GM21360 (cell line): ENCODE measurements around the gene EEF1AKMT2.
"Not testable (repeated sequence)": the region's sequence is repeated elsewhere in the genome, so short reads cannot be mapped to it uniquely, and the experiment has no call there.

Experiments
- ATAC-seq: cut with Tn5 transposase; IDR thresholded peaks from one replicate; pipeline ENCODE4 v1.9.1; 2021; ENCODE audit warnings: mild to moderate bottlenecking, moderate library complexity; ENCODE audit not compliant: unreplicated experiment

Gene EEF1AKMT2

GRCh38 chr10:124791547-124792348 is at the start of gene EEF1AKMT2:
TSS of gene EEF1AKMT2 (minus strand) at chr10:124791887. CDS start at chr10:124791833, 54 bp downstream.
- peak; percentile 91 for ATAC-seq

- no peak for ATAC-seq
Observed at GRCh38 chr10:124837687-124838086, 46.0 kb upstream of the EEF1AKMT2 start.

- ATAC-seq: no peak
Observed at GRCh38 chr10:124831116-124831515, 39.4 kb upstream of the EEF1AKMT2 start.

GRCh38 chr10:124830445-124830844 is 38.8 kb upstream of the EEF1AKMT2 start:
- no peak for ATAC-seq

GRCh38 chr10:124829447-124830115 is 37.9 kb upstream of the EEF1AKMT2 start:
- no peak for ATAC-seq

GRCh38 chr10:124827474-124827873 is 35.8 kb upstream of the EEF1AKMT2 start:
- no peak for ATAC-seq

GRCh38 chr10:124826262-124826661 is 34.6 kb upstream of the EEF1AKMT2 start:
- no peak for ATAC-seq

GRCh38 chr10:124825702-124826101 is 34.0 kb upstream of the EEF1AKMT2 start:
- no peak for ATAC-seq

- not testable (repeated sequence) for ATAC-seq
Observed at GRCh38 chr10:124824932-124825331, 33.2 kb upstream of the EEF1AKMT2 start.

GRCh38 chr10:124824507-124824906 is 32.8 kb upstream of the EEF1AKMT2 start:
- no peak for ATAC-seq

- no peak for ATAC-seq
Observed at GRCh38 chr10:124821520-124821919, 29.8 kb upstream of the EEF1AKMT2 start.

- no peak for ATAC-seq
Observed at GRCh38 chr10:124820121-124820520, 28.4 kb upstream of the EEF1AKMT2 start.

- peak; percentile 39 for ATAC-seq
Observed at GRCh38 chr10:124802313-124802675, 10.6 kb upstream of the EEF1AKMT2 start.

GRCh38 chr10:124799211-124799610 is 7.5 kb upstream of the EEF1AKMT2 start:
- no peak for ATAC-seq

- ATAC-seq: no peak
Observed at GRCh38 chr10:124798781-124799180, 7.1 kb upstream of the EEF1AKMT2 start.

GRCh38 chr10:124798364-124798763 is 6.7 kb upstream of the EEF1AKMT2 start:
- ATAC-seq: no peak

- no peak for ATAC-seq
Observed at GRCh38 chr10:124792998-124793352, 1.3 kb upstream of the EEF1AKMT2 start.

- ATAC-seq: not testable (repeated sequence)
Observed at GRCh38 chr10:124782900-124783299, 8.8 kb downstream of the EEF1AKMT2 start.

GRCh38 chr10:124768791-124769190 is 22.9 kb downstream of the EEF1AKMT2 start:
- no peak for ATAC-seq

- no peak for ATAC-seq
Observed at GRCh38 chr10:124765256-124765655, 26.4 kb downstream of the EEF1AKMT2 start.

- ATAC-seq: no peak
Observed at GRCh38 chr10:124763267-124763666, 28.4 kb downstream of the EEF1AKMT2 start.

GRCh38 chr10:124762281-124762680 is 29.4 kb downstream of the EEF1AKMT2 start:
- ATAC-seq: no peak
